H1 (cell line): Measurements from ENCODE around the gene KCNH1.

ENCODE experiments used
- ASH2L ChIP-seq: fragments of 200-600, 300-600 bp; sonication (generic); IDR thresholded peaks from one replicate; pipeline ENCODE4 v1.7.1; 2017; ENCODE audit warnings: low read length
- CTCF ChIP-seq, 3 experiments: IDR thresholded peaks; 1 replicate in 2 of 3; 2 replicates in 1 of 3; pipeline versions ENCODE4 v1.5.1 to v1.6.1; 2011; ENCODE audit warnings: low read length in 3 of 3, mild to moderate bottlenecking in 3 of 3, inconsistent platforms in 2 of 3, low read depth in 1 of 3, moderate library complexity in 1 of 3; ENCODE audit not compliant: insufficient read depth in 1 of 3; ENCODE audit errors: control extremely low read depth in 1 of 3
- JUN ChIP-seq: IDR thresholded peaks from 2 replicates; pipeline ENCODE4 v1.6.1; 2011; ENCODE audit warnings: low read depth, mild to moderate bottlenecking, improper control_type of control experiment, low read length
- NRF1 ChIP-seq: IDR thresholded peaks from 2 replicates; pipeline ENCODE4 v1.6.1; 2011; ENCODE audit warnings: mild to moderate bottlenecking, low read depth, low read length, improper control_type of control experiment
- RAD21 ChIP-seq, 2 experiments: IDR thresholded peaks in 1 of 2; conservative IDR thresholded peaks in 1 of 2; 2 replicates each; pipeline ENCODE4 v1.6.1; 2011; ENCODE audit warnings: low read depth in 2 of 2, low read length in 2 of 2, improper control_type of control experiment in 1 of 2, inconsistent platforms in 1 of 2, mild to moderate bottlenecking in 1 of 2, moderate library complexity in 1 of 2
- RFX5 ChIP-seq: IDR thresholded peaks from 2 replicates; pipeline ENCODE4 v1.6.1; 2011; ENCODE audit warnings: low read depth, low read length, improper control_type of control experiment, borderline replicate concordance
- TCF12 ChIP-seq: IDR thresholded peaks from 2 replicates; pipeline ENCODE4 v1.6.1; 2011; ENCODE audit warnings: low read depth, mild to moderate bottlenecking, low read length
- USF2 ChIP-seq: IDR thresholded peaks from 2 replicates; pipeline ENCODE4 v1.6.1; 2011; ENCODE audit warnings: low read length, improper control_type of control experiment

- TF ChIP-seq NRF1 (no peak), CTCF (IDR thresholded peaks at IDR 0.05; ENCODE audit: control extremely low read depth in 1 of 3, insufficient read depth in 1 of 3, low read depth in 1 of 3, low read length in 3 of 3) (no peak), TCF12 (no peak), RAD21 (IDR thresholded peaks at IDR 0.05 in 1 of 2, conservative IDR thresholded peaks at IDR 0.05 in 1 of 2; ENCODE audit: low read depth in 2 of 2, low read length in 2 of 2) (no peak), JUN (no peak), RFX5 (no peak), ASH2L (no peak), USF2 (no peak)
These were observed 498.8 kb downstream of the KCNH1 start for GRCh38 chr1:210635108-210635507.
